Hindlimb muscle (tissue), 1 donor: ENCODE results near the gene SUCO. TPM values are rescaled to one million over a fixed set of nuclear protein-coding genes. Genes with fewer than 3 reads are reported as not detected.
"Not testable (repeated sequence)": the region's sequence is repeated elsewhere in the genome, so short reads cannot be mapped to it uniquely, and the experiment has no call there.

Experiments
- DNase-seq: peaks from one replicate; pipeline ENCODE4 v3.0.0-alpha.2; 2013
- polyA plus RNA-seq: library from polyadenylated mRNA; unstranded; fragments of 120-200 nt; gene quantifications from one replicate; pipeline ENCODE4 v1.2.1, GENCODE V29; 2013; ENCODE audit not compliant: insufficient read length

The SUCO gene
- polyA plus RNA-seq, 1 donor, result 36.4 TPM

- DNase-seq, result no peak
Measured at GRCh38 chr1:172561252-172561651, 28.3 kb downstream of the SUCO start.

DNA sequence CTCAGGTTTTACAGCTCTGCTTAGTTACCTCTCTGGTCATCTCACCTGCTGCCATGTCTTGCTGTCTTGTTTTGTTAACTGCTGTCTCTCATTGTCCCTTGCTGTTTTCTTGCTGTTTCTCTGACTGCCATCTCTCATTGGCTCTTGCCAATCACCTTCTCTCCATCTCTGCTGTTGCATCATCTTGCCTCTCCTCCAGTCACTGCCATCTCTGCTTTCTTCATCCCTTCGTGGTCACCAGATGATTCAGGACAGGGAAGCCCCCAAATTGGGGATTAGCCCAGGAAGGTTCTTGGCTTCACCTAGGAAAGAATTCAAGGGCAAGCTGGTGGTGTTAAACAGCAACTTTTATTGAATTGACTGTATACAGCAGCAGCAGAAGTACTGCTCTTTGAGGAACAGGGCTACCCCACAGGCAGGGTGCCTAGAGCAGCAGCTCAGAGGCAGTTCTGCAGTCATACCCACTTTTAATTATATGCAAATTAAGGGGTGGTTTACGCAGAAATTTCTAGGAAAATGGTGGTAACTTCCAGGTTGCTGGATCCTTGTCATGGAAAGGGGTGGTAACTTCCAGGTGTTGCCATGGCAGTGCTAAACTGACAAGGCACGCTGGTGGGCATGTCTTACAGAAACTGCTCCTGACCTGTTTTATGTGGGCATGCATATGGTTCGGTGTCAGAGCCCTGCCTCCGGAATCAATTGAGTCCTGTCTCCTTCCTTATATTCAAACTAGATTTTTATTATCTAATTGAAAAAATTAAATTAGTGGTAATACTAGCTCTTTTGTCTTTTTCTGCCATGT, 33.4 kb downstream of the SUCO start:
- DNase-seq, result no peak

DNA sequence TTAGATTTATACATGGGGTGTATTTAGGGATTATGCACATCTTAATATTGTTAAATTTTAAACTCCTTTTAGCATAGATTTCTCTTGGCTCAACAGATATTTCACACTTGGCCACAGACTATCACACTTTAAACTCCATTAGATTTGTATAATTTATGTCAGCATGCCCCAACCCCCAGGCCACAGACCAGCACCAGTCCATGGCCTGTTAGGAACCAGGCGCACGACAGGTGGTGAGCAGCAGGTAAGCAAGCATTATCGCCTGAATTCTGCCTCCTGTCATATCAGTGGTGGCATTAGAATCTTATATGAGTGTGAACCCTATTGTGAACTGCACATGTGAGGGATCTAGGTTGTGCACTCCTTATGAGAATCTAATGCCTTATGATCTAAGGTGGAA, 34.8 kb downstream of the SUCO start:
- no peak for DNase-seq

DNA sequence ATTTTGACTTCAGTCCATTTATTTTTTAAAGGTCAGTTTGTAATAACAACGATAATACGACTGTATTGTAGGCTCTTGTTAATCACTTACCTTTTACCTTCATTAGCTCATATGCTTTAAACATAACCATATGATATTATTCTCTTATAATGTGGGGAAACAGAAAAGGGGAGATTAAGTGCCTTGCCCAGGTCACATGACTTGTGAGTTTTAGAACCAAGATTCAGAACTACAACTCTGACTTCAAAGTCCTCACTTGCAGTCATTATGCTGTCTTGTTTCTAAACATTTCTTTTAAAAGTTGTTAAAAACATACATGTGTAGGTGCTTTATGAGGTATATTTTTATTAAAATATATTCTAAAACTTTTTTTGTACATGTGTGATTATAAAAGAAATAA, 41.1 kb downstream of the SUCO start:
- DNase-seq, result no peak

- DNase-seq, result no peak
Measured at GRCh38 chr1:172578586-172578985, 45.6 kb downstream of the SUCO start.

DNA sequence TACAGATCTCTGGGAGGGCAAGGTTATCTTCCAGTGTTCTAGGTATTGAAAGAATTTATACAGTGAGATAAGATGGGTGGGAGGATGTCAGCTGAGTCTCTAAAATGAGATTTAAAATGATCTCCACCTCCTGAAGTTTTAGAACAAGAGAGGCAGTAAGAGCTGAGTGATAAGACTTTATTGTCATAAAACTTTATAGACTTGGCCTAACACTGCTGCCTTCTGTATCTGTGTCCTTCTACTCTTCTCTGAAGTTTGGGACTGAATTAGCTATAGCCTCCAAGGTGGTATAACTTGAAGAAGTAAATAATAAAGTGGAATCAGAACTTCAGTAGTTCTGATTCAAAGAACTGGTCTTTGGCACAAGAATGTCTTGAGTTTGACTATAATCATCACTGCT, 48.3 kb downstream of the SUCO start:
- no peak for DNase-seq

- DNase-seq, result no peak
Measured at GRCh38 chr1:172581779-172582178, 48.8 kb downstream of the SUCO start.

DNA sequence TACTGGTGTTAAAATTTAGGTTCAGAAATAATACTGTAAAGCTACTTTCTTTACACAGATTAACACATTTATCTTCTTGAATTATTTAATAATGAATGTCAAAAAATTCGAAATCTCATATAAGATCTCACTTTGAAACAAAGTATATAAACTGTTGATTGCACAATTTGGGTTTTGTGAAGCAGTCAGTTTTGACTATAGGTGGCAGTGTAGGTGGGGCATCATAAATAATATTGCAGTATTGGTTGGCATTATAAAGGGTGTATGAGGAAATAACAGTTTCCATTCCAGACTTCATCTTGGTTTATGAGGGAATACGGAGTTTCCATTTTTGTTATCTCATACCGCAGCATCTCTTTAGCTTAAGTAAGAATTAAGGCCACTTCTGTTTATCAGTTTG, 49.9 kb downstream of the SUCO start:
- no peak for DNase-seq

- no peak for DNase-seq
Measured at GRCh38 chr1:172585348-172585747, 52.4 kb downstream of the SUCO start.

DNA sequence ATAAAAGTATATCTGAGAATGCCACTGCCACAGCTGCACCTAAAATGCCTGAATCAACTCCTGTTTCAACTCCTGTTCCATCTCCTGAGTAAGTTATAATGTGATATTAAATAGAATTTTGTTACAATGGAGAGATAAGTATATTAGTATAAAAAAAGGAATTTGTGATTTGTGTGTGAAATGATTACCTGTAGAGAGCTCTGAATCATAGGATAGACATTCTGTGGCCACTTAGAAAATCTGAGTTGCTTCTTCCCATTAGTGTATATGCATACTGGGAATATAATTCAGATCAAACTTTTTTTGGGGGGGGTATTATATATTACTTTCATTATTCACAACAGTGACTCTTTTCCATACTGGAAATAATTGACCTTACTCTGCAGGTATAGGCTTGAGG, 52.9 kb downstream of the SUCO start:
- no peak for DNase-seq

GRCh38 chr1:172588296-172589291, 55.6 kb downstream of the SUCO start:
- no peak for DNase-seq

- no peak for DNase-seq
Measured at GRCh38 chr1:172589553-172589952, 56.6 kb downstream of the SUCO start.

- not testable (repeated sequence) for DNase-seq
Measured at GRCh38 chr1:172591429-172591828, 58.5 kb downstream of the SUCO start.

GRCh38 chr1:172595066-172595465, 62.1 kb downstream of the SUCO start:
- DNase-seq, result not testable (repeated sequence)

GRCh38 chr1:172596782-172597181, 63.8 kb downstream of the SUCO start:
- DNase-seq, result not testable (repeated sequence)

DNA sequence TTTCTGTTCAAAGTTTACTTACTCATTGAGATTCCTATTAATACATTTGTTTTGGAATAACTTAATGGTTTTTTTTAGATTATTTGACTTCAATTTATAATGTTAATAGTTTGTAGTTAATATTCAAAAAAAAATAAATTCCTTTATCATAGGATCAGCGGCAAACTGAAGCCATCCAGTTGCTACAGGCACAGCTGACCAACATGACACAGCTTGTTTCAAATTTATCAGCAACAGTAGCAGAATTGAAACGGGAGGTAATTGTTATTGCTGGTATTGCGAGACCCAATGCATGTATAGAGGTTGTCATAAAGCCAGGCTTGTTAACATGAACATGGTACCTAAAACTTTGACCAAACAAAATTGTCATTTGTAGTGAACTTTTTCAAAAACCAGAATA, 67.0 kb downstream of the SUCO start:
- no peak for DNase-seq

DNA sequence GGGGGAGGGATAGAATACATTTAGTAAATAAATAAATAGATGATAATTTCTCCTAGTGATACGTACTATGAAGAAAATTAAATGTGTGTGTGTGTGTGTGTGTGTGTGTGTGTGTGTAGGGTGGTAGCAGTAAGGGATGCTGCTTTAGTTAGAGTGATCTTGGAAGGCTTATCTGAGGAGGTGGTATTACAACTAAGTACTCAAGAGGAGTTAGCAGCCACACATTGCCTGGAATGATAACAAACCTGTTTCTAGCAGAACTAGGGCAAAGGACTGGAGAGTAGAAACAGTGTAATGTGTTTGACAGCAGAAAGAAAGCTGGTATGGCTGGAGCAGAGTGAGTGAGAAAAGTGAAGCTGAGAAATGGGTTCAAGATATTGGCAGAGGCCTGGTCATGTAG, 67.7 kb downstream of the SUCO start:
- DNase-seq, result no peak

- no peak for DNase-seq
Measured at GRCh38 chr1:172601046-172601630, 68.2 kb downstream of the SUCO start.

GRCh38 chr1:172602706-172603105, 69.8 kb downstream of the SUCO start:
- no peak for DNase-seq

- DNase-seq, result no peak
Measured at GRCh38 chr1:172603816-172604215, 70.9 kb downstream of the SUCO start.

DNA sequence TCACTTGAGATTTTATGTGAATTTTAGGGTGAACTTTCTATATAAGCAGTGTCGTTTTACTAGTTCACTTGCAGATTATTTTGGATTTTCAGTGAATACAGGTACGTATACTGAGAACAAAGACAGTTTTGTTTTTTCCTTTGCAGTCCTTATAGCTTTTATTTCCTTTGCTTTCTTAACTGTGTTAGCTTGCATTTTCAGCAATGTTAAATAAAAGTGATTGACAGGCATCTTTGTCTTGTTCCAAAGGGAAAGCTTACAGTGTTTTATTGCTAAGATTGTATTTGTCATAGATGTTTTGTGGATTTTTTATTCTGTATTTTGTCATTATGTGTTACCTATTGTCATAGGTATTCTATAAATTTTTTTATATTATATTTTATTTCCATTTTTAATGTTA, 72.7 kb downstream of the SUCO start:
- no peak for DNase-seq

GRCh38 chr1:172607145-172607544, 74.2 kb downstream of the SUCO start:
- no peak for DNase-seq

- DNase-seq, result no peak
Measured at GRCh38 chr1:172608098-172608601, 75.2 kb downstream of the SUCO start.
